ENCODE results near the gene RPP40.
"Not testable (repeated sequence)": the region's sequence is repeated elsewhere in the genome, so short reads cannot be mapped to it uniquely, and the experiment has no call there.

The RPP40 gene

DNA sequence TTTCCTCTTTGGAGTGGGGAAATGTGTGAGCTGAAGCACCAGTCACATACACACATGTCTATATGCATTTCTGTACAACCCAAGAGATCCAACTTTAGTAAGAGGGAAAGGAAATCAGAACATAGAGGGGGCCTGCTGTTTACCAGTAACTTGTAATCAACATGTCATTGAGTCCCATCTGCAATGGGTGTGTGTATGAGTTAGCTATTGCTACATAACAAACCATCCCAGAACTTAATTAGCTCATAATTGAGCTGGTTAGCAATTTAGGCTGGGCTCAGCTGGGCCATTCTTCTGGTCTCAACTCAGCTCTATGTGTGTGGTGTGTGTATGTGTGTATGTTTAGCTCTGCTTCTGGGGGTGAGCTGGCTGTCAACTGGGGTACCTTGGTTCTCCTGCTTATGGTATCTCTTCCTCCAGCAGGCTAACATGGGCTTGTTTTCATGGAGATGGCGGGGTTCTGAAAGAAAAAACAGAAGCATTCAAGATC is 10.3 kb upstream of the RPP40 start:
- DNase-seq (ENCODE audit: low spot score), result no peak

GRCh38 chr6:5012519-5012918 is 8.7 kb upstream of the RPP40 start:
- no peak for DNase-seq (ENCODE audit: low spot score)

DNA sequence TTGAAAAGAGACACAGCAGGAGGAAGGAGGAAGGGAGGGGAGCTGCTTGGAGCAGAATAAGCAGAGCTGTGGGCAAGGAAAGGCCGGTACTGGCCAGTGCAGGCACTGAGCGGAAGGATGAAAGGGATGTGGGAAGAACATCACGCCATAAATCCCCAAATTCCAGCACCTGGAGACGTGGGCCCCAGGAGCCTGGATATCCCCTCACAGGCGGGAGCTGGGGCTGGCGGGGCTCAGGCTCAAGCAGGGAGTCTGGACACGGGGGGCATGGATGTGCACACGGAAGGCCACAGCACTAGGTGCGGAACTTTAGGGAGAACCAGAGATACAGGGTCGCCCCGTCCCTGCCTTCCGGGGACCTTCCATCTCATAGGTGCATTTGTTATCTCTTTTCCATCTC is 7.5 kb upstream of the RPP40 start:
- no peak for DNase-seq (ENCODE audit: low spot score)

- no peak for DNase-seq (ENCODE audit: low spot score)
These were observed 3.7 kb upstream of the RPP40 start for GRCh38 chr6:5007531-5007930.

GRCh38 chr6:5006222-5006621 is 2.4 kb upstream of the RPP40 start:
- no peak for DNase-seq (ENCODE audit: low spot score)

DNA sequence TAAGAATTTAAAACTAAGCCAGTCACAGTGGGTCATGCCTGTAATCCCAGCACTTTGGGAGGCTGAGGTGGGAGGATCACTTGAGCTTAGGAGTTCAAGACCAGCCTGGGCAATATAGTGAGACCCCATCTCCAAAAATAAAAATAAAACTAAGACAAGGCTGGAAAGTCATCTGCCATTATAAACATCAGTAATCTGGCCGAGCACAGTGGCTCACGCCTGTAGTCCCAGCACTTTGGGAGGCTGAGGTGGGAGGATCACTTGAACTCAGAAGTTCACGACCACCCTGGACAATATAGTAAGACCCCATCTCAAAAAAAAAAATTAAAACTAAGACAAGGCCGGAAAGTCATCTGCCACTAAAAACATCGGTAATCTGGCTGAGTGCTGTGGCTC is 1.2 kb upstream of the RPP40 start:
- not testable (repeated sequence) for DNase-seq (ENCODE audit: low spot score)

GRCh38 chr6:5004373-5005037 is 668 bp upstream of the RPP40 start:
- DNase-seq (ENCODE audit: low spot score), result no peak

DNA sequence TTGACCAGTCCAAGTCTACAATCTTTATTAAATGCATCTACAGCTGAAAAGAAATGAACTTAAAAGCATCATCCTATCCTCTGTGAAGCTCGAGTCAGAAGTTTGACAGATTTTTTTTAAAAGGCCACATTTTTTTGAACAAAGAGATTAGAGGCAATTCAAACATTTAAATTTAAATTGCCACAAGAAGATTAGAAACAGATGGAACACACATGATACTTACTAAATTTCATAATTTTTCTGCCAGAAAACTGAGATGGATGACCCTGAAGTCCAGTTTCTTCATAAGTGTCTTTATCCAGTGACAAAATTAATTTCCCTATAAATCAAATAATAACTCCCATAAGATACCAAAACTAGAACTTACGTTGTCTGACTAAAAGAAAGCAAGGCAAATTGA is 4.3 kb downstream of the RPP40 start:
- no peak for DNase-seq (ENCODE audit: low spot score)

- no peak for DNase-seq (ENCODE audit: low spot score)
These were observed 6.0 kb downstream of the RPP40 start for GRCh38 chr6:4997862-4998261.

DNA sequence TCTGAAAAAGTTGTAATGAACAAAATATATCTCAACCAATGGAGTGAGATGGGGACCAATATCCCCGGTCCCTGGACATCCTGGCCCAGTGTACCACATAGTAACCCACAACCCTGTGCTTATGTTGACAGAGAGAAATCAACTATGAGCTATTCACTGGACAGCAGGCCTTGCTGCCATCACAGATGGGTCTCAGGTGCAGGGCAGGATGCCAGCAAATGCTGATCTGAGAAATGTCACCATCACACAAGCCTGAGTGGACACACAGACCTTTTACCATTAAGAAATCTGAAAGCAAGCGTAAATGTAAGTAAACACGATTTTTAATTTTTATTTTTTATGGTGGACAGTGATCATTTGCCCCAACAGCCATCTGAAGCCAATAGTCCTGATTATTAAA is 9.1 kb downstream of the RPP40 start:
- DNase-seq (ENCODE audit: low spot score), result no peak

DNA sequence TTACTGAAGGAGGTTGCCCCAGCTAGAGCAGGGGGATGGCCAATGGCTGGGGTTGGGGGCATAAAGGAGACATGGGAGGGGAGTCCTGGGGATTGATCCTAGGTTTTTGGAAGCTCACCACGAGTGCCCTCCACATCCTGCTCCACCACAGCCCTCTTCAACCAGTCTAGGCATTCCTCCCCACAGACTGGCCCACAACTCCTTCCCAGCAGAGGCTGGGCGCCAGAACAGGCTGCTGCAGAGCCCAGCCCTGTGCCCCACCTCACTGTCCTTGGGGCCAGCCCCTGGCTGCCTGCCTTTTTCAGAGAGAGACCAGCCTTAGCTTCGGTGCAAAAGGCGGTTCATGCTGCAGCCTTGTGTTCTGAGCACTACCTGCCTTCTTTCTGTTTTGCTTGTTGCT is 16.4 kb downstream of the RPP40 start:
- DNase-seq (ENCODE audit: low spot score), result no peak

GRCh38 chr6:4986999-4987398 is 16.8 kb downstream of the RPP40 start:
- no peak for DNase-seq (ENCODE audit: low spot score)

DNA sequence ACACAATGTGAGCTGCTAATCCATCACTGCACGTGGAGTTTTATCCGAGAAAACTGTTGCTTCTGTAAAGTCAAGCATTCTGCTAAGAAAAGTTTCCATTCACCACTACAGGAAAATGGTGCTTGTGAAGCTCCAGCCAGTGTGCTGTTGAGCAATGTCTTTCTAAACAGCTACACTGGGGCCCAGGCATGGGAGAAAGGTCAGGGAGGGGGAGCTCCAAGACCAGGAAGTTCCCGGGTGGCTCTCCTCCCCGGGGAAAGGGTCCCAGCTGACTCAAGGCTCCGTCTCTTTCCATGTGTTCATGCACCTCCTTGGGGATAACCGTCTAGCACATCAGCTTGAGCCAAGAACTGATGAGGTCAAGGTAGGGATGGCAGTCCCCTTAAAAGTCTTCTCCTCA is 20.5 kb downstream of the RPP40 start:
- no peak for DNase-seq (ENCODE audit: low spot score)

DNA sequence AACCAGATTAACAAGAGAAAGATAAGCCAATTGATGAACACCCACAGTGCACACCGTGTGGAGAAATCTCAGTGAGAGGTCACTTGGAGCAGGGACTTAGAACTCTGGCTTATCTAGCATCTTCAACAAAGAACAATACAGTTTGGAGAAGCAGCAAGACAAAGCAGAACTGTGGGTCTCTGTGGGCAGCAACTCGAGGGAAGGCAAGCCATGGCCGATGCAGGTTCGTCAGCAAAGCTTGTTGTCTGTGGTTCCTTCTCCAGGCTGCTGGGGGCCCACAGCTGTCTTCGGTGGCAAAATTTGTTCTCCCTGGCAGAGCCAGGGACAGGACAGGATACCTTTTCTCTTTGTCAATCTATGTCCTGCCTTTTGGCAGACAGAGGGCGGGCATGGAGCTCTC is 22.1 kb downstream of the RPP40 start:
- DNase-seq (ENCODE audit: low spot score), result no peak

- no peak for DNase-seq (ENCODE audit: low spot score)
These were observed 24.4 kb downstream of the RPP40 start for GRCh38 chr6:4979426-4979825.

GRCh38 chr6:4977468-4977867 is 26.4 kb downstream of the RPP40 start:
- DNase-seq (ENCODE audit: low spot score), result no peak

DNA sequence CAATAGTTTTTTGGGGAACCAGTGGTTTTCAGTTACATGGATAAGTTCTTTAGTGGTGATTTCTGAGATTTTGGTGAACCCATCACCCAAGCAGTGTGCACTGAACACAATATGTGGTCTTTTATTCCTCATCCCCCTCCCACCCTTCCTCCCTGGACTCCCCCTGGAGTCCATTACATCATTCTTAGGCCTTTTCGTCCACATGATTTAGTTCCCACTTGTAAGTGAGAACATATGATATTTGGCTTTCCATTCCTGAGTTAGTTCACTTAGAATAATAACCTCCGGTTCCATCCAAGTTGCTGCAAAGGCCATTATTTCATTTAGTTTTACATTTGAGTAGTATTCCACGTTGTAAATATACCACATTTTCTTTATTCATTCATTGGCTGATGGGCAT is 28.3 kb downstream of the RPP40 start:
- DNase-seq (ENCODE audit: low spot score), result no peak

DNA sequence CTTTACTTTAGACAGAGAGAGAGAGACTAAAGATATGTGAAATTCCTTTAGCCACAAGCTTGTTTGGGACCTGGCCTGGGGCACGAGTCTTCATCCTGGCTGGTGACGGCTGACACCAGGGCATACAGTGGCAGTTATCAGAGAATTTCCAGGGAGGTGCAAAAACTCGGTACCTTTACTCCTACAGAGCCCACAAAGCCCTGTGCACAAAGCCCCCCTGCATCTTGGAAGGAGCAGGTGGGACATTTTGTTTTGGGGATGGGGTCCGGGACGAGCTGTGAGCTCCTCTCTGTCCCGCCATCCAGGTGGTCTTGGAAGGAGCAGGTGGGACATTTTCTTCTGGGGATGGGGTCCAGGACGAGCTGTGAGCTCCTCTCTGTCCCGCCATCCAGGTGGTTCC is 28.9 kb downstream of the RPP40 start:
- no peak for DNase-seq (ENCODE audit: low spot score)

DNA sequence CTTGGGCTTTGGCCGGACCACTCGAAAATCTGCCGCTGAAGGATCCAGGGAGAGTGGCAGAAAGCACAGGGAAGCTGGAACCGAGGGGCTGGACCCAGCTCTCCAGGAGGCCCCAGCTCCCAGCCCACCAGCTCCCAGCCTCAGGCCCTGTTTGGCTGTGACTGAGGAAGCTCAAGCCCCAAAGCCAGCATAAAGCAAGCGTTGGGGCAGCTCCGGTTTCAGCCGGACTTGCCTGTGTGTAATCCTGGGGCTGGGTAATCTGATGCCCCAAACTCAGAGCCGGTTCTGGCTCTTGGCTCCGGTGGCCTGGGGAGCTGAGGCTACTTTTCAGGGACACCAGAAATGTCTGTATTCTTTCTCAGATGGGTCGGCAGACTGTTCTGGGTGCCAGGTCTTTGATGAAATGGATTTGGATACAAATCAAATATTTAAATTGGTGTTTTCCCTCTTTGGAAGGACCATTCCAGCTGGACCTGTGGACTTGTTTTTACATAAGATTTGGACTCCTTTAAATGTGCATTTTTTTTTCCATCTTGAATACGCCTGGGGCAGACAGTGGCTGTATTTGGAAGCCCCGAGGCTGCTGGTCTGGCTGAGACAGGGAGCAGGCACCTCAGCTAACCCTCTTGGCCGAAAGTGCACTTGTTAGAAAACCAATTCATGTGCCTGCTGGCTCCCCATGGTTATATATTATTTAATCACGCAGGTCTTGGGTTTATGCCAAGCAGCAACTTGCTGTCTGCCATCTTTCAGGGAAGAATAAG is 29.7 kb downstream of the RPP40 start:
- no peak for DNase-seq (ENCODE audit: low spot score)

GRCh38 chr6:4973415-4973814 is 30.4 kb downstream of the RPP40 start:
- no peak for DNase-seq (ENCODE audit: low spot score)

DNA sequence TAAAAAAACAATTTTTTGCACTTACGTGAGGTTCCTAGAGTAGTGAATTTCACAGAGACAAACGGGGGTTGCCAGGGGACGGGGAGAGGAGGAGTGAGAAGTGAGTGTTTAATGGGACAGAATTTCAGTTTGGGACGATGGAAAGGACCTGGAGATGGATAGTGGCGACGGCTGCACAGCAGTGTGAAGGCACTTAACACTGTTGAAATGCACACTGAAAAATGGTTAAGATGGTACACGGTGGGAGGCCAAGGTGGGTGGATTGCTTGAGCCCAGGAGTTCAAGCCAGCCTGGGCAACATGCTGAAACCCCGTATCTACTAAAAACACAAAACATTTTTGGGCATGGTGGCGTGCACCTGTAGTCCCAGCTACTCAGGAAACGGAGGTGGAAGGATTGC is 31.4 kb downstream of the RPP40 start:
- no peak for DNase-seq (ENCODE audit: low spot score)

DNA sequence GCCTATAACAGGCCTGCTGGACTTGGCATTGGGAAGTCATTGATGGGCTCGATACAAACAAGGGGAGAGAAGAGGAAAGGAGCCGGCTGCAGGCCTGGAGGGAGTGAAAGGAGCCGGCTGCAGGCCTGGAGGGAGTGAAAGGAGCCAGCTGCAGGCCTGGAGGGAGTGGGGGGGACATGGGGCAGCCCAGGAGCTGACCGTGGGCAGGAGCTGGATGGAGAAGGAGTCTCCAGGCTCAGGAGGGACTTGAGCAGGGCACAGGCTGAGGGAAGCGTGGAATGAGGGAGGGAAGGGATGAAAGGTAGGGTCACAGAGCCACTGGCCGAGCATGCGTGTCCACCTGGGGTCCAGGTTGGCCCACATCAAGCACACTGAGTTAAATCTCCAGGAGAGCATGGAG is 32.0 kb downstream of the RPP40 start:
- DNase-seq (ENCODE audit: low spot score), result no peak

GRCh38 chr6:4970739-4971395 is 33.0 kb downstream of the RPP40 start:
- no peak for DNase-seq (ENCODE audit: low spot score)
